B cell (primary cell): Measurements from ENCODE around the gene RASA2.

Source experiments
- CTCF ChIP-seq: fragments of 200-600 bp; IDR thresholded peaks from one replicate; pipeline ENCODE4 v1.8.0; 2022; ENCODE audit warnings: antibody characterized with exemption, mild to moderate bottlenecking
- EZH2 ChIP-seq: IDR thresholded peaks from 2 replicates; pipeline ENCODE4 v1.6.1; 2012; ENCODE audit warnings: borderline replicate concordance, low read depth, mild to moderate bottlenecking, moderate library complexity, low read length; ENCODE audit not compliant: insufficient read depth, poor library complexity, severe bottlenecking

- TF ChIP-seq CTCF (no peak), EZH2 (no peak)
Observed at GRCh38 chr3:141570068-141570467, 83.2 kb downstream of the RASA2 start.
